Breast epithelium (tissue), 3 donors: ENCODE measurements around the gene PDE4C.

Source experiments
- POLR2A ChIP-seq: fragments of 450-650 bp; IDR thresholded peaks from one replicate; pipeline ENCODE4 v1.6.1; 2016; ENCODE audit warnings: antibody characterized with exemption, mild to moderate bottlenecking, moderate library complexity
- POLR2AphosphoS5 ChIP-seq, 3 donors: sonication (generic); formaldehyde crosslinking; IDR thresholded peaks; one replicate each; pipeline ENCODE4 v1.6.1; 2017; ENCODE audit warnings: antibody characterized with exemption in 3 of 3
- TF ChIP-seq, protein P1 (sequence below), 3 donors: fragments of 450-650 bp; IDR thresholded peaks; one replicate each; pipeline ENCODE4 v1.5.1; 2016 to 2017; ENCODE audit warnings: antibody characterized with exemption in 3 of 3, mild to moderate bottlenecking in 3 of 3, moderate library complexity in 3 of 3

- TF ChIP-seq, protein P1, sequence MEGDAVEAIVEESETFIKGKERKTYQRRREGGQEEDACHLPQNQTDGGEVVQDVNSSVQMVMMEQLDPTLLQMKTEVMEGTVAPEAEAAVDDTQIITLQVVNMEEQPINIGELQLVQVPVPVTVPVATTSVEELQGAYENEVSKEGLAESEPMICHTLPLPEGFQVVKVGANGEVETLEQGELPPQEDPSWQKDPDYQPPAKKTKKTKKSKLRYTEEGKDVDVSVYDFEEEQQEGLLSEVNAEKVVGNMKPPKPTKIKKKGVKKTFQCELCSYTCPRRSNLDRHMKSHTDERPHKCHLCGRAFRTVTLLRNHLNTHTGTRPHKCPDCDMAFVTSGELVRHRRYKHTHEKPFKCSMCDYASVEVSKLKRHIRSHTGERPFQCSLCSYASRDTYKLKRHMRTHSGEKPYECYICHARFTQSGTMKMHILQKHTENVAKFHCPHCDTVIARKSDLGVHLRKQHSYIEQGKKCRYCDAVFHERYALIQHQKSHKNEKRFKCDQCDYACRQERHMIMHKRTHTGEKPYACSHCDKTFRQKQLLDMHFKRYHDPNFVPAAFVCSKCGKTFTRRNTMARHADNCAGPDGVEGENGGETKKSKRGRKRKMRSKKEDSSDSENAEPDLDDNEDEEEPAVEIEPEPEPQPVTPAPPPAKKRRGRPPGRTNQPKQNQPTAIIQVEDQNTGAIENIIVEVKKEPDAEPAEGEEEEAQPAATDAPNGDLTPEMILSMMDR (IDR thresholded peaks at IDR 0.05): no peak
- TF ChIP-seq POLR2A (no peak), POLR2AphosphoS5 (IDR thresholded peaks at IDR 0.05) (no peak)
Measured at GRCh38 chr19:18239303-18239702, 13.1 kb upstream of the PDE4C start.
